DMS114 treated with DMSO at 0.1 percent for 48 hours (cell line): ENCODE results near the gene KCNH2.

Experiments
- DNase-seq: peaks from one replicate; lab custom pipeline; 2025; ENCODE audit not compliant: unreplicated experiment; lab: John Stamatoyannopoulos, UW

The KCNH2 gene

GRCh38 chr7:150909200-150909995 lies 68.7 kb downstream of the KCNH2 start:
- no peak for DNase-seq

GRCh38 chr7:150908173-150908572 lies 69.9 kb downstream of the KCNH2 start:
- no peak for DNase-seq

- no peak for DNase-seq
Measured at GRCh38 chr7:150904011-150904909, 73.9 kb downstream of the KCNH2 start.

- no peak for DNase-seq
Measured at GRCh38 chr7:150903606-150904005, 74.5 kb downstream of the KCNH2 start.

- no peak for DNase-seq
Measured at GRCh38 chr7:150902078-150903033, 75.8 kb downstream of the KCNH2 start.

- no peak for DNase-seq
Measured at GRCh38 chr7:150901160-150902035, 76.7 kb downstream of the KCNH2 start.

GRCh38 chr7:150900675-150901074 lies 77.4 kb downstream of the KCNH2 start:
- DNase-seq = no peak

- peak; percentile 51 for DNase-seq
Measured at GRCh38 chr7:150898475-150899011, 79.6 kb downstream of the KCNH2 start.

GRCh38 chr7:150897502-150898474 lies 80.3 kb downstream of the KCNH2 start:
- no peak for DNase-seq

- DNase-seq = no peak
Measured at GRCh38 chr7:150896562-150897209, 81.4 kb downstream of the KCNH2 start.

- no peak for DNase-seq
Measured at GRCh38 chr7:150895809-150896208, 82.3 kb downstream of the KCNH2 start.
